Activated gamma-delta T cell (primary cell): ENCODE results near the gene P2RX5.
"Not testable (repeated sequence)": the region's sequence is repeated elsewhere in the genome, so short reads cannot be mapped to it uniquely, and the experiment has no call there.

Experiments
- DNase-seq: peaks from one replicate; lab custom pipeline; 2025; lab: John Stamatoyannopoulos, UW

Gene P2RX5

DNA sequence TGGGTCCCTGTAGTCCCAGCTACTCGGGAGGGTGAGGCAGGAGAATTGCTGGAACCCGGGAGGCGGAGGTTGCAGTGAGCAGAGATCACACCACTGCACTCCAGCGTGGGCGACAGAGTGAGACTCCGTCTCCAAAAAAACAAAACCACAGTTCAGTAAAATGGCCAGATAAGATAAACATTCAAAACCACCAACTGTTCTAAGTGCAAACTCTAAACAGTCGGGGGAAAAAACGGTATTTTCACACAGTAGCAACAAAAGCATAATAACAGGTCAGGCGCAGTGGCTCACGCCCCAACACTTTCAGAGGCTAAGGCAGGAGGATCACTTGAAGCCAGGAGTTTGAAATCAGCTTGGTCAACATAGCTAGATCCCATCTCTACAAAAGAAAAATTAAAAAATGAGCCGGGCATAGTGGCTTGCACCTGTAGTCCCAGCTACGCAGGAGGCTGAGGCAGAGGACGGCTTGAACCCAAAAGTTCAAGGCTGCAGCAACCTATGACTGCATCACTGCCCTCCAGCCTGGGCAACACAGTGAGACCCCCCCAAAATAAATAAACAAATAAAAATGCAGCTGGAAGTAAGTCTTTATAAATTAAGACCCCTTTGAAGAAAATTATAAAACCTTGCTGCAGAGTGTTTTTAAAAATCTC, 17.0 kb upstream of the P2RX5 start:
- no peak for DNase-seq

DNA sequence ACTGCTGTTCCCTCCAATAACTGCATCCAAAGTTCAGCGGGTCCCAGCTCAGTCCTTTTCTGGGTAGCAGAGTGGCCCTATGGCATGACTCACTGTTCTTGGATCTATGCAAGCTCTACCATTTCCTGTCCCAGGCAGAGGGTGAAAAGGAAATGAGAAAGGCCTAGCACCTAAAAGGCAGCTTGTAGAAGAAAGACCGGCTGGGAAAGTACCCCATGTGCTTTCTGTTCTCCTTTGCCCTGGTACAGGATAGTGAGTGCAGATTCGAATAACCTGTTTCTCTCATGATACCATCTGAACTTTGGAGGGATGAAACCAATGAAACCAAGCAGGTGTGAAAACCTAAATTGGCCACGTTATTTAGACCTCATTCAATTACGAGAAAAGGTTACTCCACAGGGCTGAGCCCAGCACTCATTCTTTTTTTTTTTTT, 15.0 kb upstream of the P2RX5 start:
- DNase-seq: no peak

DNA sequence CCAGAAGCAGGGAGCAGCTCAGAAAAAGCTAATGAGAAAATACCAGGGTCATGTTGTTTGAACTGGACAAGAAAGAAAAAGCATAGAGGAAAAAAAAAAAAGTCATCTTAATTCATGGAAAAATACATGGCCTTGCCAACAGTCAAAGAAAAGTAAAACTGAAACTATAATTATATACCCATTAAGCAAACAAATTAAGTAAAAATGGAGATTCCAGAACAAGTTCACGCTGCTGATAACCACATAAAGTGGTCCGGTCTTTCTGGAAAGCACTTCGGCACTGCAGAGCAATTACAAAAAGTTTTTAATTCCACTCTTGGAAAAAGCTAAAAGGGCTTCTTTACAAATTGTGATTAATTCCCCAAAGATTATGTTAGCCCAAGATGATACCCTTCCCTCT, 12.4 kb upstream of the P2RX5 start:
- no peak for DNase-seq

DNA sequence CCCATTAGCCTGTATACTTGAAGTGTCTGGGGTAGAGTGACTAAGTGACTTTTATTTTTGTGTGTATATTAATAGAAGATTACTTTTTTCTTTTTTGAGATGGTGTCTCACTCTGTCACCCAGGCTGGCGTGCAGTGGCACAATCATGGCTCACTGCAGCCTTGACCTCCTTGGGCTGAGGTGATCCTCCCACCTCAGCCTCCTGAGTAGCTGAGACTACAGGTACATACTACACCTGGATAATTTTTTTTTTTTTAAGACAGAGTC, 9.7 kb upstream of the P2RX5 start:
- not testable (repeated sequence) for DNase-seq

DNA sequence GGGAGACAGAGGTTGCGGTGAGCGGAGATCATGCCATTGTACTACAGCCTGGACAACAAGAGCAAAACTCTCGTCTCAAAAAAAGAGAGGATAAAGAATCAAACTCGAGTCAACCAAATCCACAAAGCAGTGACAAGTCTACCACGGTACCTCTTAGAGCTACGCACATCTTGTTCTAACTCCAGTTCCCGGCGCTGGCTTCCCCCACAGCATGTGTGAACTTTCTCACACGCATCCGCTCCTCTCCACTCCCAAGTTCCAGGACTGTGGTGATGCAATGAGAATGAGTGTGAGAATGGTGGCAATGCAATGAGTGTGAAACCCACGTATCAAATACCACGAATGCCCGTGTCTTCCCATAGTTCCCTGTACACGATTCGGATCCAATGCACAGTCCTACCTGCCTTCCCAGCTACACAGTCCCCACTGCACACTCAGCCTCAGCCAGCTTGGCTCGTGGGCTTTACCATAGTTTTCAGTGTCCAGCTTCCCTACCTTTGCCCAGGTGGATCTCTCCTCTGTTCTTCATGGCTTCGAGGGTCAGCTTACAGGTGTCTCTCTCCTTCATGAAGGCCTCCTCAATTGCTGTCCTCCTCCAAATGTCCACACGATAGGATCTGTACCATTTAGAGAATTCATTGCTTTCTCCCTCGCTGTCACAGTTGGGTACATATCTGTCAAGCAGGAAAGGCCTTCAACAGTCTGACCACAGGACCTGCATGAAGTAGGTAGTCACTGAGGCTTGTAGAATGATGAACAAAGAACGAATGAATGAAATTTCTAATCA, 9.2 kb upstream of the P2RX5 start:
- DNase-seq: no peak

DNA sequence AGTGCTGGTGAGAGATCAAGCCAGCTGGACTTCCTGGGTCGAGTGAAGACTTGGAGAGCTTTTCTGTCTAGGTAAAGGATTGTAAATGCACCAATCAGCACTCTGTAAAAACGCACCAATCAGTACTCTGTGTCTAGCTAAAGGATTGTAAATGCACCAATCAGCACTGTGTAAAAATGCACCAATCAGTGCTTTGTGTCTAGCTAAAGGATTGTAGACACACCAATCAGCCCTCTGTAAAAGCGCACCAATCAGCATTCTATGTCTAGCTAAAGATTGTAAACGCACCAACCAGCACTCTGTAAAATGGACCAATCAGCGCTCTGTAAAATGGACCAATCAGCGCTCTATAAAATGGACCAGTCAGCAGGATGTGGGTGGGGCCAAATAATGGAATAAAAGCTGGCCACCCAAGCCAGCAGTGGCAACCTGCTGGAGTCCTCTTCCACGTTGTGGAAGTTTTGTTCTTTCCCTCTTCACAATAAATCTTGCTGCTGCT, 6.1 kb upstream of the P2RX5 start:
- DNase-seq: not testable (repeated sequence)

DNA sequence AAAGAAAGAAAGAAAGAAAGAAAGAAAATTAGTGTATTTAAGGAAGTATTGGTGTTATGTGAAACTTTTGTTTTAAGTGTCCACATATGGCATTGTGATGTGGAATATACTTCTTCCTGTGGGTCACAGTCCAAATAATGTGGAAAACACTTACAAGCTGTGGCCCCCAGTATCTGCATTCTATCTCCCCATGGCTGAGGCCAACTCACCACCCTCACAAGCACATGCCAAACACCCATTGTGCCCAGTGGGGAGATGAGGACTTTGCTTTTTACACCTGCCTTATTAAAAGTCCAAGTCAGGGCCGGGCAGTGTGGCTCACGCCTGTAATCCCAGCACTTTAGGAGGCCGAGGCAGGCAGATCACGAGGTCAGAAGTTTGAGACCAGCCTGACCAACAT, 4.0 kb upstream of the P2RX5 start:
- no peak for DNase-seq

DNA sequence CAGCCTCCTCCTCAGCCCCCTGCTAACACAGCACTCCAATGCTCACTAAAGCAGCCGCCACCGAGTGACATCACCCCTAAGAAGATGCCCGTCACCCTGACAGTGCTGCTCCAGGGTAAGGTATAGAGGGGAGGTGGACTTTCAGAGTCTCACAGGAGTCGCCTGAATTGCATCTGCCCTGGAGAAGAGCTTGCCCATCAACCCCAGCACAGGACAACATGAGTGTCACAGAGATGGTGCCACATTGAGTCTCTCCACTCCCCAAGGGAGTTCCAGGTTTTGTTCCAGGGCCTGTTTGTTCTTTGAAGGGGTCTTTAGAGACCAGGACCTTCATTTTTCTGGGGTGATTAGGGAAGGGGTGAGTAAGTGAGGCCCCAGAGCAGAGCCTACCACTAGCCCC, 2.2 kb upstream of the P2RX5 start:
- no peak for DNase-seq

DNA sequence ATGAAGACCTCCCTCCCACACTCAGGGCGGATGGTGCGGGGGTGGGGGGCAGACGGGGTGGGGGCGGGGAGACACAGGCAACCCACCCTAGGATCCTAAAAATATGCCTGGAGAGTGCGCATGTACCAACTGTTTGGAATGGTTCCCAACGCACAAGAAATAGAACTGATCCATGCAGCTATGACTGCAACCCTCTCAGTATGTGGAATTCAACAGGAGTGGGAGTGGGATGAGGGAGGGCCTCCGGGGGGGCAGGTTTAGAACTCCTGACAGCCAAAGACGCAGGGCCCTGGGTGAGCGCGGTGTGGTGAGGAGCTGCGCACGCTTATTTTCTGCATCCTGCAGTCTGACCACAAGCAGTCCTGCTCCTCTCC, 1.1 kb upstream of the P2RX5 start:
- no peak for DNase-seq

DNA sequence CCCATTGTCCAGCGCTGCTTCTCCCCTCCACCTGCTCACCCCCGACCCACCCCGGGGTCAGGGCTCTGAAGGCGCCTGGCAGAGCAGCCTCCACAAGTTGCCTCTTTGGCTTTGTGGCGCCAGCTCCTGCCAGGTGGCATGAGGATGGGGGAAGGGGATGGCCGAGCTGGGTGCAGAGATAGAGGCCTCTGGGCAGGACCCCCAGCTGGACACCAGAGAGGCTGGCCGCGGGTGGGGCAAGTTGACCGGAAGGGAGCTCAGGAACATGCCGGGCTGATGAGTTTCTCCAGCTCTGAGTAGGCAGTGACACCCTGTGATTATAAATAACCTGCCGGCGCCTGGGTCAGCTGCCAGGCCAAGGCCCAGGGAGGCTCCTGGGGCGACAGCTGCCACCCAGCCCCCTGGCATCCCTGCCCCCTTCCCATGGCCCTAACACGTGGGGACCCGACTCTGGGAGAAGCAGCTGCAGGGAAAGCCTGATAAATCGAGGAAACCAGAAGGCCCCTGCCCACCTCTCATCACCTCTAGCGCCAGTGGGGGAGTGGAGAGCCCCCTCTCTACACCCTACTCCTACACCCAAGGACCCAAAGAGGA, 729 bp downstream of the P2RX5 start:
- DNase-seq: no peak

DNA sequence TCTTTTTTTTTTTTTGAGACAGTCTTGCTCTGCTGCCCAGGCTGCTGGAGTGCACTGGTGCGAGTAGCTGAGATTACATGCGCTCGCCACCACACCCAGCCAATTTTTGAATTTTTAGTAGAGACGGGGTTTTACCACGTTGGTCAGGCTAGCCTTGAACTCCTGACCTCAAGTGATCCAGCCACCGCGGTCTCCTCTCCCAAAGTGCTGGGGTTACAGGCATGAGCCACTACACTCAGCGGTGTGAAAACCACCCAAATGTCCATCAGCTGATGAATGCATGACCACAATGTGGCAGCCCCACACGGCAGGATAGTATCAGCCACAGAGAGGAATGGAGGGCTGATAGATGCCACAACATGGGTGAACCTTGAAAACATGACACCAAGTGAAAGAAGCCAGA, 2.1 kb downstream of the P2RX5 start:
- DNase-seq: no peak

DNA sequence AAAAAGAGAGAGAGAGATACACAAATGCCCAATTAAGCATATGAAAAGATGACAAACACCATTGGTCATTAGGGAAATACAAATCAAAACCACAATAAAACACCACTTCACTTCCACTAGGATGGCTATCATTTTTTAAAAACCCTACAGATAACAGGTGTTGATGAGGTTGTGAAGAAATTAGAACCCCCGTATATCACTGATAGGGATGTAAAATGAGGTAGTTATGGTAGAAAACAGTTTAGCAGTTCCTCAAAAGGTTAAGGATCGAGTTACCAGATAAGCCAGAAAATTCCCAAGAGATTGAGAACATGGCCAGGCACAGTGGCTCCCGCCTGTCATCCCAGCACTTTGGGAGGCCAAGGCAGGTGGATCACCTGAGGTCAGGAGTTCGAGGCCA, 2.8 kb downstream of the P2RX5 start:
- DNase-seq: no peak

DNA sequence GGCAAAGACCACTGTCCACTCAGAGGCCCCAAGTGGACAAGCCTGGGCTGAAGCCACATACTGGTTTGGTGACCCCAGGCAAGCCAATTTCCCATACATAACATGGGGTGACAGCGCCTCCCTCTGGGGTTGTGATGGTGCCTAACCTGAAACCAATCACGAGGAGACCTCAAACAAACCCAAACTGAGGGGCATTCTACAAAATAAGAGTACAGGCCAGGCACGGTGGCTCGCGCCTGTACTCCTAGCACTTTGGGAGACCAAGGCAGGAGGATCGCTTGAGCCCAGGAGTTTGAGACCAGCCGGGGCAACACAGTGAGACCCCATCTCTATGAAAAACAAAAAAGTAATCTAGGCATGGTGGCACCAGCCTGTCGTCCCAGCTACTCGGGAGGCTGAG, 3.6 kb downstream of the P2RX5 start:
- DNase-seq: no peak

DNA sequence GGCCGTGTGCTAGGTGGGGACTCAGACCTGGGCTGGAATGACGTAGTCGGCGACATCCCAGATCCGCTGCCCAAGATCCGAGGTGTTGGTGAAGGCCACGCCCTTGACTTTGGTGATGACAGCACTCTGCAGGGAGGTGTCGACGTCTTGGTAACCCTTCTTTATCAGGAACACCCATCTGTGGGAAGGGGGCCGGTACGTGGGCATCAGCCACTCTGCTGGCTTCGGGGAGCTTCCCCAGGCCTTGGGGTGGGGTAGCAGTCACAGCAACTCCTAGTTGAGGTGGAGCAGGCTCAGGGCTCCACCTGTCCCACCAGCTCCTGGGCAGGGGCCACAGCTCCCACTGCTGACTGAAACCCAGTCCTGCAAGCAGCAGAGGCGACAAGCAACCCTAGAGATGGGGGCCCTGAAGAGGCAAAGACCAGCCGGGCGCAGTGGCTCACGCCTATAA, 4.3 kb downstream of the P2RX5 start:
- DNase-seq: no peak

DNA sequence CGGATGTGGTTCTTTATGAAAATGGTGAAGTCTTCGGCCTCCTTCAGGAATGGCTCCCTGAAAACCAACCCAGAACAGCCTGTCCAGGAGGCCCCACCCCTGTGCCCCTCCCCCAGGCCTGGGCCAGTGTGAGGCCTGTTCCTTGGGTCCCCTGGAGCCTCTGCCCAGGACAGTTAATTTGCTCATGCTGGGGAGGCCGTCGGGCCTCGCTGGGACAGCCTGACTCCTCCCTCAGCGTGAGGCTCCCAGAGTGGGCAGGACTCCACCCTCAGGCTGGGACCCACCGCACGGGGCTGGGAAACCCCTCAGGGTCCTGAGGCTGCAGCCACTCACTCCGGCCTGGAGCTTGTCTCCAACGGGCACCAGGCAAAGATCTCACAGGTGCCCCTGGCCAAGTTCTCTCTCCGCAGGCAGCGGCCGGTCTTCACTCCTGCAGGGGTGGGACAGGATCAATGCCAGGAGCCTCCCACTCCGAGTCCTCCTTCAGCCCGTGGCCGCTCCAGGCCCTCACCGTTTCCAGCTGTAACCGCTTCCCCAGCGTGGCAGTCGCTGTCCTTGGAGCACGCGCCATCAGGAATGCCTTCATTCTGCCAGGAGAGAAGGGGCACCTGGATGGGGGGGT, 5.8 kb downstream of the P2RX5 start:
- DNase-seq: no peak

DNA sequence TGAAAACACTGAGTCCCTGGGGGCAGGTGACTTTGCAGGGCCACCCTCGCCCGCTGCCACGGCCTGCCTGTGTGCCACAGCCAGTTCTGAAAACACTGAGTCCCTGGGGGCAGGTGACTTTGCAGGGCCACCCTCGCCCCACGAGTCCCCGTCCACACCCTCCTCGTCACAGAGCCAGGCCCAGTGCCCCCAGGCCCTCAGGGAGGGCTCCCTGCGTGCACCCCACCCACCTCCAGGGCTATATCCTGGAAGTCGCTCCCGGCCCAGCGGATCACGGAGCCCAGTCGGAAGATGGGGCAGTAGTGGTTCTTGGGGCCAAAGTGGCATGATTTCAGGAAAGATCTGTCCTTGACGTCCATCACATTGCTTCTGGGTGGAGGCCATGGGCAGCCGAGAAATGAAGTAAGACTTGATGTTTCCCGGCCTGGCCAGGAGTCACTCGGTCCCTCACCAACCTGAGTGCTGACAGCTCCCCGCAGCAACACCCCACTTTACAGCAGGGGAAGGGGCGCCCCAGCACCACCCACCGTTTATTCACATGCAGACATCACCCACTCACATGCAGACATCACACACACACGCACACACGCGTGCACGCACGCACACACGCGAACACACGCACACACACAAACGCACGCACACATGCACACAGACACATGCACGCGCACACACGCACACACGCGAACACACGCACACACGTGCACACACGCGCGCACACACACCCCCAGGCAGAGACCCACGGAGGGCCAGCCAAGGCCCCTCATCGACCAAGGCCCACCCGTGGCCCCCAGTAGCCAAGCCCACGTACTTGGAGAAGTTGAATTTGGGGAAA, 6.5 kb downstream of the P2RX5 start:
- no peak for DNase-seq

DNA sequence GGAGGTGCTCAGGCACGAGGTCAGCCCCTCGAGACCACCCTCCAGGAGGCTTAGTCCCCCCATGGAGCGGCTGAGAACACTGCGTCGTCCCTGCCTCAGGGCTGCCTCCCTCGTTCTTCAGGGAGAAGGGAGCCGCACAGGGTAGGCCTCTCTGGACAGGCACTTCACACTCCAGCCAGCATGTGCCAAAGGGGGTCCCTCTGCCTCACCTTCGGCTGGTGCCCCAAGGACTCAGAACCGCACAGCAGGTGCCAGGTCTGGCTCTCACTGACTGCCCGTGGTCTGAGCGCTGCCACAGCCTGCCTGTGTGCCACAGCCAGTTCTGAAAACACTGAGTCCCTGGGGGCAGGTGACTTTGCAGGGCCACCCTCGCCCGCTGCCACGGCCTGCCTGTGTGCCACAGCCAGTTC, 7.1 kb downstream of the P2RX5 start:
- DNase-seq: no peak

DNA sequence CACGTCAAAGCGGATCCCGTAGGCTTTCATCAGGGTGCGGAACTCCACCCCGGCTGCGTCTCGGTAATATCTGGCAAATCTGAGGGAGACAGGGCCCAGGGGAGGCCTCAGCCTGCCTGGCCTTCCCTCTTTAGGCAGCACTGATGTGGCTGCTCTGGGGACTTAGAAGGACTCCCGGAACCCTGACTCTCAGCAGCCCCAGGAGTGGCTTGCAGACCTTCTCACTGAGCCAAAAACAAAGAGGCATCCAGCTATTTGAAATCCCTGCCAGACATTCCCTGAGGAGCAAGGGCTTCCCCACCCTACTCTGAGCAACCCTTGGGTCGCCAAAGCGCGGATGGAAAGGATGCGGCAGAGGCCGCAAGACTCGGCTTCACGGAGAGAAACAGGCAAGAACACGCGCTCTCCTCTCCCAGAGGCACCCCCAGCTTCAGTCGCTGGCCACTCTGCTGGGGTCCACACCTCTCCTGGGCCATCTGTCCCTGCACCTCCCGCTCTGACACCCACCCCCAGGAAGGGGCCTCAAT, 7.9 kb downstream of the P2RX5 start:
- no peak for DNase-seq

DNA sequence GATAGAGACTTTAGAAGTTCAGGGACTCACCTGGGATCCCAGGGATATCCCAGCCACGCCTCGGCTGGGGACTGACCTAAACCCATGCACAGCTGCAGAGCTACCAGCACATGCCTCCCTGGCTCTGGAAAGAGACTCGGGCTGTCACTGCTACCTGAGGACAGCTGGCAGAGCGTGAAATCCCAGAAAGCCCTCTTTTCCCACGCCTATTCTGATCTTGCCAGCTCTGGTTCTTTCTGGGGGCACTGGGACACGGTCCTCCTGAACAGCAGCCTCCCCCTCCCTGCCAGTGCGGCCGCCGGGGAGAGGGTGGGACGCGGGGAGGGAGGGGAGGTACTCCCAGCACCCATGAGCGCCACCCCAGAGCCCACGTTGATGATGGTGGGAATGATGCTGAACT, 10.8 kb downstream of the P2RX5 start:
- DNase-seq: no peak

DNA sequence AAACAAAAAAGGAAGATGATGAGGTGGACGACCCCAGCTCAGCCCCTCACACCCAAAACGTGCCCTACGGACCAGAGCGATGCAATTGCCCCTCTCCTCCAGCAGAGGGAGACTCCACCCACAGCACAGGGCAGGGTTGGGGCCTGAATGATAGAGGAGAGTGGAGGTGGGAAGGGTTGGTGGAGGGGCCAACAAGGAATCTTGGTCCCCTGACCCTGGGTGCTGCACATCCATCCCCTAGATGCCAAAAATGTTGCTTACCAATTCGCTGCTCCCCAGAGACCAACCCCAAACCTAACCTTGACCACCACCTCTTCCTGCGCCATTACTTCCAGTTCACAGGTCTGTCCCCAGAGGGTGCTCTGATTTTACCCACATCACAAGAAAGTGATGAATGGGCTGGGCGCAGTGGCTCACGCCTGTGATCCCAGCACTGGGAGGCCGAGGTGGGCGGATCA, 12.9 kb downstream of the P2RX5 start:
- DNase-seq: no peak

DNA sequence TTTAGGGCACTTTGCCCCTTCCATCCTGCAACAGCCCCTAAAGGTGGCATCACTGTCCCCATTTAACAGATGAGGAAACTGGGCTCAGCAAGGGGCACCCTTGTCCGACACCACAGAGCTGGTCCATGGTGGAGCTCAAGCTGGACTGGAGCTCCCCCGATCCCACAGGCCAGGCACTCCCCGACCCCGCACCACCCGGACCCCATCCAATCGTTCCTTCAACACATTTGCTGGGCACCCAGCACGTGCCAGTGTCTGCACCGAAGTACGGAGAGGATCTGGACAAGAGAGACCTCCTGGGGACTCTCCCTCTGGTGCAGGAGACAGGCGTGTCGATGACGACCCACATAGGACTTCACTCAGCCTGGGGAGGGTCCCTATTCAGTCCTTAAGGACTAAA, 13.9 kb downstream of the P2RX5 start:
- DNase-seq: no peak

DNA sequence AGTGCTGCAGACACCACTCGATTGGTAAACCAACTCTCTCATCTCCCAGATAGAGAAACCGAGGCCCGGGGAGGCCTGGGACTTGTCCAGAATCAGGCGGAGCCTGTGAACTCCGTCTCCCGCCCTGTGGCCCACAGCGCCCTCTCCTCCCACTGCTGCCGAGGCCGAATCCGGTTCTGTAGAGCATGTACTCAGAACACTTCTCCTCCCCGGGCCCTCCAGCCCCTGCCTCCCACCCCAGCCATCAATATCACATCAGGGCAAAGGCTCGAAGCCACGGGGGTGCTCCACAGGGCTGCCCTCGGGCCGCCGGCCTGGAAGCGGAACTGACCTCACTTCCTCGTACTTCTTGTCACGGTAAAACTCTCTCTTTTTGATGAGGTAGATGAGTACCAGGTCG, 14.4 kb downstream of the P2RX5 start:
- DNase-seq: no peak
